Adipose tissue (tissue), 3 donors: ENCODE data around the gene MARF1. TPM values are rescaled to one million over a fixed set of nuclear protein-coding genes. Genes with fewer than 3 reads are reported as not detected.

Experiments
- H3K27ac ChIP-seq: one replicate; pipeline ENCODE4 v1.5.1; 2013; ENCODE audit warnings: low read depth, low read length
- WGBS, 3 donors: extraction: QIAGEN DNeasy Blood & Tissue Kit; methylation state at CpG; one replicate each; pipeline ENCODE4 v1.1.7; 2013; 5-methylcytosine and 5-hydroxymethylcytosine counted together
- polyA plus RNA-seq, 3 donors: library from polyadenylated mRNA; stranded (reverse); fragments of 200-250 nt; gene quantifications; one replicate each; pipeline ENCODE4 v1.2.3, GENCODE V29; 2013
- donor health status: healthy with polysubstance abuse.
- donor health status: Bipolar disorder and iron deficiency.
- donor health status: healthy.

Gene MARF1
- polyA plus RNA-seq, 3 donors, result 11.3 to 27.6 (median 14.7) TPM

GRCh38 chr16:15641753-15642556 lies 999 bp downstream of the MARF1 start:
- H3K27ac ChIP-seq, result no peak overlapping the region
- 10 to 22% (median 20%) methylated on average over 15 of the region's 15 CpGs for WGBS, 3 donors

GRCh38 chr16:15640966-15641365 lies 2.0 kb downstream of the MARF1 start:
- WGBS, 3 donors, result 72 to 87% (median 78%) methylated on average over 4 of the region's 4 CpGs
- no peak overlapping the region for H3K27ac ChIP-seq

GRCh38 chr16:15639061-15639568 lies 3.8 kb downstream of the MARF1 start:
- 86 to 89% (median 89%) methylated on average over 11 of the region's 11 CpGs for WGBS, 3 donors
- no peak overlapping the region for H3K27ac ChIP-seq

- H3K27ac ChIP-seq, result no peak overlapping the region
Measured at GRCh38 chr16:15636392-15636873, 6.5 kb downstream of the MARF1 start.

- 91 to 93% (median 91%) methylated on average over 9 of the region's 9 CpGs for WGBS, 3 donors
- no peak overlapping the region for H3K27ac ChIP-seq
Measured at GRCh38 chr16:15635926-15636325, 7.0 kb downstream of the MARF1 start.

- 94 to 100% (median 97%) methylated on average over 2 of the region's 2 CpGs for WGBS, 3 donors
- no peak overlapping the region for H3K27ac ChIP-seq
Measured at GRCh38 chr16:15631730-15632409, 11.1 kb downstream of the MARF1 start.

GRCh38 chr16:15621889-15622288 lies 21.1 kb downstream of the MARF1 start:
- no peak overlapping the region for H3K27ac ChIP-seq
- WGBS, 3 donors, result 88 to 93% (median 90%) methylated on average over 8 of the region's 8 CpGs

GRCh38 chr16:15621456-15621855 lies 21.5 kb downstream of the MARF1 start:
- no peak overlapping the region for H3K27ac ChIP-seq
- 52 to 82% (median 67%) methylated on average over 4 of the region's 4 CpGs for WGBS, 3 donors

GRCh38 chr16:15620611-15621195 lies 22.3 kb downstream of the MARF1 start:
- WGBS, 3 donors, result 76 to 78% (median 77%) methylated on average over 6 of the region's 6 CpGs
- H3K27ac ChIP-seq, result no peak overlapping the region

- no peak overlapping the region for H3K27ac ChIP-seq
- 86 to 88% (median 87%) methylated on average over 4 of the region's 4 CpGs for WGBS, 3 donors
Measured at GRCh38 chr16:15618392-15618791, 24.6 kb downstream of the MARF1 start.

GRCh38 chr16:15617901-15618300 lies 25.1 kb downstream of the MARF1 start:
- no peak overlapping the region for H3K27ac ChIP-seq

GRCh38 chr16:15616475-15617165 lies 26.3 kb downstream of the MARF1 start:
- 91 to 95% (median 91%) methylated on average over 11 of the region's 11 CpGs for WGBS, 3 donors

More at GRCh38 chr16:15617901-15618300, 25.1 kb downstream of the MARF1 start:
- 93 to 99% (median 96%) methylated on average over 4 of the region's 4 CpGs for WGBS, 3 donors

GRCh38 chr16:15616012-15616411 lies 26.9 kb downstream of the MARF1 start:
- WGBS, 3 donors, result 93 to 97% (median 97%) methylated on average over 4 of the region's 4 CpGs
- no peak overlapping the region for H3K27ac ChIP-seq

More at GRCh38 chr16:15616475-15617165, 26.3 kb downstream of the MARF1 start:
- H3K27ac ChIP-seq, result no peak overlapping the region

- WGBS, 3 donors, result 84 to 93% (median 90%) methylated on average over 4 of the region's 4 CpGs
- H3K27ac ChIP-seq, result no peak overlapping the region
Measured at GRCh38 chr16:15613676-15614075, 29.3 kb downstream of the MARF1 start.

GRCh38 chr16:15611610-15612009 lies 31.3 kb downstream of the MARF1 start:
- H3K27ac ChIP-seq, result no peak overlapping the region
- WGBS, 3 donors, result 67 to 90% (median 82%) methylated on average over 7 of the region's 7 CpGs

GRCh38 chr16:15610369-15610871 lies 32.5 kb downstream of the MARF1 start:
- 88 to 91% (median 90%) methylated on average over 10 of the region's 10 CpGs for WGBS, 3 donors
- H3K27ac ChIP-seq, result no peak overlapping the region

GRCh38 chr16:15609286-15609649 lies 33.7 kb downstream of the MARF1 start:
- WGBS, 3 donors, result 87 to 91% (median 87%) methylated on average over 6 of the region's 6 CpGs
- no peak overlapping the region for H3K27ac ChIP-seq
